Measurements from ENCODE around the gene HMG20A.

The HMG20A gene

DNA sequence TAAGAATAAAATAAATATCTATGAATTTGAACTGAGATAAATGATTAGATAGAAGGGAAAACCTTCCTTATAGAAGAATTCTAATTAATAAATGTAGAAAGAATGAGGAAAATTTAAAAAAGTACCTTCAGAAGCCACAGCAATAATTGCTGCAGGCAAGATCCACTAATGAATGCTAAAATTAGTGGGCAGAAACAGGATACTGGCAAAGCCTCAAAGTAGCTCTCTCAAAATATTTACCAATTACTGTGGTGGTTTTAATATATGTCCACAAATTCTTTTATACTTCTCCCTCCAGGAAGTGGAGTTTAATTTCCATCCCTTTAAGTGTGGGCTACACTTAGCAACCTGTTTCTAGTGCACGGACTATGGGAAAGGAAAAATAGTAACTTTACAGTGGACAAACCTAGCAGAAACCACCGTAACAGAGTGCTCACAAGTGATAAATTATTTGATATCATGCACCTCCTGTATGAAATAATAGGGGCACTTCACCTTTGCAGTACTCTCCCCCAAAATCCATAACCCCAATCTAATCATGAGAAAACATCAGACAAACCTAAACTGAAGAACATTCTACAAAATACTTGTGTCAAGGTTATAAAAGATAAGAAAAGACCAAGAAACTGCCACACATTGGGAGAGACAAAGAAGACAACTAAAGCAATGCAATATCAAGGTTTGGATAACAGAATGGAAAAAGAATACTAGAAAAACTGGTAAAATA lies 7.6 kb upstream of the HMG20A start:
- no peak for TF ChIP-seq CTCF (IDR thresholded peaks at IDR 0.05; ENCODE audit: poor library complexity, severe bottlenecking)
- peaks cover 4% of the 10 kb centered on the region for H3K4me1 ChIP-seq (ENCODE audit: insufficient read depth, poor library complexity, severe bottlenecking)
- DNase-seq (ENCODE audit: low spot score): no peak
- no peaks in the 10 kb centered on the region for H3K9me3 ChIP-seq (ENCODE audit: severe bottlenecking)
- H3K27me3 ChIP-seq (ENCODE audit: insufficient read depth, poor library complexity, severe bottlenecking): no peaks in the 10 kb centered on the region
- no peak overlapping the region for H3K27ac ChIP-seq (ENCODE audit: poor library complexity, severe bottlenecking)
- no peak overlapping the region for H3K4me3 ChIP-seq (ENCODE audit: severe bottlenecking)
- no peaks in the 10 kb centered on the region for H3K36me3 ChIP-seq (ENCODE audit: low read depth)
- ATAC-seq (ENCODE audit: low read depth): no peak

- Histone ChIP-seq H3K27ac (ENCODE audit: poor library complexity, severe bottlenecking) (no peak overlapping the region), H3K27me3 (ENCODE audit: insufficient read depth, poor library complexity, severe bottlenecking) (no peaks in the 10 kb centered on the region), H3K9me3 (ENCODE audit: severe bottlenecking) (no peaks in the 10 kb centered on the region), H3K4me1 (ENCODE audit: insufficient read depth, poor library complexity, severe bottlenecking) (peaks cover 11% of the 10 kb centered on the region), H3K4me3 (ENCODE audit: severe bottlenecking) (no peak overlapping the region), H3K36me3 (ENCODE audit: low read depth) (no peaks in the 10 kb centered on the region)
- no peak for DNase-seq (ENCODE audit: low spot score)
- TF ChIP-seq CTCF (IDR thresholded peaks at IDR 0.05; ENCODE audit: poor library complexity, severe bottlenecking): no peak
- no peak for ATAC-seq (ENCODE audit: low read depth)
Observed at GRCh38 chr15:77413699-77414349, 6.9 kb upstream of the HMG20A start.

GRCh38 chr15:77414789-77415442 lies 5.8 kb upstream of the HMG20A start:
- Histone ChIP-seq H3K27me3 (ENCODE audit: insufficient read depth, poor library complexity, severe bottlenecking) (no peaks in the 10 kb centered on the region), H3K4me1 (ENCODE audit: insufficient read depth, poor library complexity, severe bottlenecking) (peaks cover 13% of the 10 kb centered on the region), H3K27ac (ENCODE audit: poor library complexity, severe bottlenecking) (no peak overlapping the region), H3K36me3 (ENCODE audit: low read depth) (no peaks in the 10 kb centered on the region), H3K9me3 (ENCODE audit: severe bottlenecking) (no peaks in the 10 kb centered on the region), H3K4me3 (ENCODE audit: severe bottlenecking) (no peak overlapping the region)
- DNase-seq (ENCODE audit: low spot score) (no peak), ATAC-seq (ENCODE audit: low read depth) (no peak)
- no peak for TF ChIP-seq CTCF (IDR thresholded peaks at IDR 0.05; ENCODE audit: poor library complexity, severe bottlenecking)

DNA sequence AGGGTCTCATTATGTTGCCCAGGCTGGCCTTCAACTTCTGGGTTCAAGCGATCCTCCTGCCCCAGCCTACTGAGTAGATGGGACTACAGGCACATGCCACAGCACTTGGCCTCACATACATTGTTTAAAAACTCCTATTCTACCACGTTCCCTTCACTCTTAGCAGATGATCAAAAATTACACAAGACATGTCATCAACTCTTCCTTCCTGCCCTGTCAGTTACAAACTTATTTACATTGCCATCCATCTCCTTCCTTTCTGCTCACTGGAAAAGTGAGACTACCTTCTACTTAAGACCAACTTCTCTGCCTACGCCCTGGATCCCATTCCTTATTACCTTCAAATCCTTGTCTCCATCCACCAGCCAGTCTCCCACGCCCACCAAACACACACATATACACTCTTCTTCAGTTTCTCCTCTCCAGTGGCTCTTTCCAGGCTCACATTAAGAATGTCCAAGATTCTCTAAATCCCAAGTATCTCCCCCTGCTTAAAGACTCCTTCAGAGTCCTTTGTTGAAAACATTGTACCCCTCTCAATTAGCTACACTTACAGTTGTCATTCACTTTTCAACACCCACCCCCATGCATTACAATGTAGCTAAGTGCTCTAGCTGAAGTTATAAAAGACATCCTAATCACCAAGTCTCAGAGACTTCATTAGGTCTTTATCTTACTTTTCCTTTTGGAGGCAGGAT lies 5.1 kb upstream of the HMG20A start:
- TF ChIP-seq CTCF (IDR thresholded peaks at IDR 0.05; ENCODE audit: poor library complexity, severe bottlenecking): no peak
- Histone ChIP-seq H3K4me1 (ENCODE audit: insufficient read depth, poor library complexity, severe bottlenecking) (peaks cover 13% of the 10 kb centered on the region), H3K9me3 (ENCODE audit: severe bottlenecking) (no peaks in the 10 kb centered on the region), H3K27ac (ENCODE audit: poor library complexity, severe bottlenecking) (no peak overlapping the region), H3K27me3 (ENCODE audit: insufficient read depth, poor library complexity, severe bottlenecking) (no peaks in the 10 kb centered on the region), H3K36me3 (ENCODE audit: low read depth) (no peaks in the 10 kb centered on the region), H3K4me3 (ENCODE audit: severe bottlenecking) (no peak overlapping the region)
- ATAC-seq (ENCODE audit: low read depth) (no peak), DNase-seq (ENCODE audit: low spot score) (no peak)

Data from RWPE2 (cell line).